Measurements from ENCODE around the gene PIM1.
A peak's percentile ranks its signal among the peaks of the same experiment; 100 is the strongest.

Gene PIM1

GRCh38 chr6:37141281-37142049 is 28.5 kb upstream of the PIM1 start:
- Histone ChIP-seq H3K27ac (peak overlapping the region; percentile 32), H3K4me3 (ENCODE audit: low read depth, low read length) (no peak overlapping the region), H3K27me3 (replicated peaks) (no peaks in the 10 kb centered on the region), H3K36me3 (replicated peaks) (no peaks in the 10 kb centered on the region)
- DNase-seq, result peak; percentile 47
- no peak for TF ChIP-seq CTCF (IDR thresholded peaks at IDR 0.05; ENCODE audit: low read depth, low read length, missing control alignments)
- in situ Hi-C loops (cut with HindIII; ENCODE audit: low pct_ligation_motif_present, low sequenced_read_pairs), result no loop called here

GRCh38 chr6:37142050-37142614 is 27.8 kb upstream of the PIM1 start:
- Histone ChIP-seq H3K4me3 (ENCODE audit: low read depth, low read length) (no peak overlapping the region), H3K27me3 (replicated peaks) (no peaks in the 10 kb centered on the region), H3K36me3 (replicated peaks) (no peaks in the 10 kb centered on the region), H3K27ac (peak overlapping the region; percentile 22)
- TF ChIP-seq CTCF (IDR thresholded peaks at IDR 0.05; ENCODE audit: low read depth, low read length, missing control alignments), result no peak
- DNase-seq, result no peak
- in situ Hi-C loops (cut with HindIII; ENCODE audit: low pct_ligation_motif_present, low sequenced_read_pairs), result no loop called here

GRCh38 chr6:37143585-37143984 is 26.4 kb upstream of the PIM1 start:
- no peaks in the 10 kb centered on the region for H3K36me3 ChIP-seq (replicated peaks)
- H3K27ac ChIP-seq, result peak overlapping the region; percentile 85
- TF ChIP-seq CTCF (IDR thresholded peaks at IDR 0.05; ENCODE audit: low read depth, low read length, missing control alignments), result no peak
- in situ Hi-C loops (cut with HindIII; ENCODE audit: low pct_ligation_motif_present, low sequenced_read_pairs), result no loop called here
- H3K4me3 ChIP-seq (ENCODE audit: low read depth, low read length), result no peak overlapping the region
- H3K27me3 ChIP-seq (replicated peaks), result no peaks in the 10 kb centered on the region
- no peak for DNase-seq

GRCh38 chr6:37145443-37145842 is 24.5 kb upstream of the PIM1 start:
- peak; percentile 5 for DNase-seq
- Histone ChIP-seq H3K36me3 (replicated peaks) (no peaks in the 10 kb centered on the region), H3K27me3 (replicated peaks) (no peaks in the 10 kb centered on the region), H3K27ac (no peak overlapping the region), H3K4me3 (ENCODE audit: low read depth, low read length) (no peak overlapping the region)
- in situ Hi-C loops (cut with HindIII; ENCODE audit: low pct_ligation_motif_present, low sequenced_read_pairs), result no loop called here
- TF ChIP-seq CTCF (IDR thresholded peaks at IDR 0.05; ENCODE audit: low read depth, low read length, missing control alignments), result no peak

- in situ Hi-C loops (cut with HindIII; ENCODE audit: low pct_ligation_motif_present, low sequenced_read_pairs), result no loop called here
- no peak for TF ChIP-seq CTCF (IDR thresholded peaks at IDR 0.05; ENCODE audit: low read depth, low read length, missing control alignments)
- Histone ChIP-seq H3K36me3 (replicated peaks) (no peaks in the 10 kb centered on the region), H3K27me3 (replicated peaks) (no peaks in the 10 kb centered on the region), H3K4me3 (ENCODE audit: low read depth, low read length) (no peak overlapping the region), H3K27ac (no peak overlapping the region)
- no peak for DNase-seq
Measured at GRCh38 chr6:37146735-37147157, 23.2 kb upstream of the PIM1 start.
